ENCODE measurements around the gene MAL.

DNA sequence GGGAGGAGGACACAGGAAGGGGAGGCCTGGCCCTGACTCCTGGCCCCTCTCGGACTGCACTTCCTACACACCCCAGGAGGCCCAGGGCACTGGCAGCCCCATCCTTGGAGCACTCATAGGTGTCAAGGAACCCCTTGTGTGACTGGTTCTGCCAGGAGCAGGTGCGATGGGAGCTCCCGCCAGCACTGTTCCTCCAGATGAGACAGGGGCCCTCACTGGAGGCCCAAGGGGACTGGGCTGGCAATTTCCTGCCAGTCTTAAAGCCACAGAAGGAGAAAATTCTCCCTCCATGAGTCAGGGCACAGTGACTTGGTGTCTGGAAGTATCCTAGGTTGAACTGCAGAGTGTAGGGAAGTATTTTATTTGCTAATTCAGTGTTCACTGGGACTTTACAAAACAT is 42.8 kb upstream of the MAL start:
- TF ChIP-seq EZH2 (IDR thresholded peaks at IDR 0.05): no peak
- no peak for TF ChIP-seq POLR2AphosphoS5 (IDR thresholded peaks at IDR 0.05; ENCODE audit: borderline replicate concordance, low read depth, low read length)
